ENCODE results near the gene PTGER2.

DNA sequence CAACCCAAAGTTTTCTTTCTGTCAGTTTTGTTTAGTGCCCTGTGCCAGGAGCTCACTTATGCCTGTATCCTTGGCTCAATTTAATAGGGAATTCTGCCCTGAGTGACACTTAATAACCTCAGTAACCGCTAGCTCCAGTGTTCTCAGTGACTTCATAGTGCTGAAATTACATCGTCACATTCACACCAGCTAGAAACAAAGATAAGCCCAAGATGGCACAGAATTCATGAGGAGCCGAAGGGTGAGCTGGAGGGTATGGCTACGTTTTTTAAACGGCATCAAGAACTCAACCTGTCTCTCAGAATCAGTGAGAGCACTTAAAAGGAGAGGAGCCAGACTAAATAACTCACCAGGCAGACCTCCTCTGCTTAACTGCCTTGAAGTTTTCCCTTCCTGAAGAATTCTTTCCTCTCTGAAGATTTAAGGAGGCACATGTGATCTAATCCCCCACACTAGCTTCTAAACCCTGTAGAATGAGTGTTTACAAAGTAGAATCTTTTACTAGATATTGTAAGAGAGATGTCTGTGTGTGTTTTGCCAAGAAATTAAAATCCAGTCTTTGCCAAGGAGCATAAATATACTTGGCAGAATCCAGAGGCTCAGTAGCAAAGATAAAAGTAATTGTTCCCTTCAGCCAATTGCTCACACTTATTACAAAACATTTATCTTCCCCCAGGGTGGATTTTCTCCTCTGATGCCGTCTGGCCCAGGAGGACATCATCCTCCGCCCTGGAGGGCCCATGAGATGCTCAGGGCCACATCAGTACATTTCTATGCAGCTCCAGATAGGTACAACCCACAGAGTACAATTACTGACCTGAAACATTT, 37.3 kb downstream of the PTGER2 start:
- TF ChIP-seq, protein P1, sequence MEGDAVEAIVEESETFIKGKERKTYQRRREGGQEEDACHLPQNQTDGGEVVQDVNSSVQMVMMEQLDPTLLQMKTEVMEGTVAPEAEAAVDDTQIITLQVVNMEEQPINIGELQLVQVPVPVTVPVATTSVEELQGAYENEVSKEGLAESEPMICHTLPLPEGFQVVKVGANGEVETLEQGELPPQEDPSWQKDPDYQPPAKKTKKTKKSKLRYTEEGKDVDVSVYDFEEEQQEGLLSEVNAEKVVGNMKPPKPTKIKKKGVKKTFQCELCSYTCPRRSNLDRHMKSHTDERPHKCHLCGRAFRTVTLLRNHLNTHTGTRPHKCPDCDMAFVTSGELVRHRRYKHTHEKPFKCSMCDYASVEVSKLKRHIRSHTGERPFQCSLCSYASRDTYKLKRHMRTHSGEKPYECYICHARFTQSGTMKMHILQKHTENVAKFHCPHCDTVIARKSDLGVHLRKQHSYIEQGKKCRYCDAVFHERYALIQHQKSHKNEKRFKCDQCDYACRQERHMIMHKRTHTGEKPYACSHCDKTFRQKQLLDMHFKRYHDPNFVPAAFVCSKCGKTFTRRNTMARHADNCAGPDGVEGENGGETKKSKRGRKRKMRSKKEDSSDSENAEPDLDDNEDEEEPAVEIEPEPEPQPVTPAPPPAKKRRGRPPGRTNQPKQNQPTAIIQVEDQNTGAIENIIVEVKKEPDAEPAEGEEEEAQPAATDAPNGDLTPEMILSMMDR (IDR thresholded peaks at IDR 0.05): no peak
- TF ChIP-seq TCF7L2 (IDR thresholded peaks at IDR 0.05; ENCODE audit: low read depth, low read length) (no peak), POLR2AphosphoS5 (IDR thresholded peaks at IDR 0.05; ENCODE audit: low read depth, low read length) (no peak)
